HepG2 (cell line): ENCODE results near the gene SLIT1. TPM values are rescaled to one million over a fixed set of nuclear protein-coding genes. Genes with fewer than 3 reads are reported as not detected.
A peak's percentile ranks its signal among the peaks of the same experiment; 100 is the strongest.

Source experiments
- ATAC-seq: fragments of 200-7000 bp; cut with Tn5 transposase; 3 replicates; pipeline ENCODE4 v1.9.1; 2020; ENCODE audit warnings: mild to moderate bottlenecking, moderate library complexity
- BruUV-seq: library from RNA; stranded (reverse); fragments of 400-500 nt; replicated peaks from 2 replicates; lab custom pipeline; 2021; lab: Mats Ljungman, UMichigan
- CTCF ChIA-PET: fragments of 300-600 bp; formaldehyde crosslinking; extraction: SDS; loops from one replicate; lab custom pipeline; 2021; ENCODE audit warnings: low total read pairs, inconsistent platforms, low intra/inter-chr PET ratio; lab: Yijun Ruan, JAX
- POLR2A ChIA-PET: fragments of 350-600 bp; sonication (Branson Sonifier 250); formaldehyde crosslinking; loops from one replicate; lab custom pipeline; 2020; ENCODE audit warnings: antibody characterized with exemption, inconsistent platforms; lab: Yijun Ruan, JAX
- DNase-seq: peaks from one replicate; pipeline ENCODE4 v3.0.0-alpha.2; 2015; ENCODE audit warnings: low spot score
- FAIRE-seq: peaks from 3 replicates; lab custom pipeline; 2011; peaks lifted over from hg19 to GRCh38; lab: Jason Lieb, UNC
- H2AFZ ChIP-seq: one replicate; pipeline ENCODE4 v1.6.1; 2011; ENCODE audit warnings: low read length, inconsistent platforms
- H3K27ac ChIP-seq: fragments of 300-600 bp; 3 replicates; pipeline ENCODE4 v1.8.0; 2011; ENCODE audit warnings: mixed run types, mild to moderate bottlenecking, mixed read lengths, low read length, inconsistent platforms; ENCODE audit not compliant: insufficient read depth; ENCODE audit errors: extremely low read length
- H3K27me3 ChIP-seq, 2 experiments: fragments of 200-600 bp in 1 of 2; 2 replicates in 1 of 2; 3 replicates in 1 of 2; pipeline versions ENCODE4 v1.6.0 to v1.8.0; 2011; ENCODE audit warnings: low read length in 2 of 2, mild to moderate bottlenecking in 2 of 2, moderate library complexity in 2 of 2, inconsistent platforms in 1 of 2; ENCODE audit not compliant: insufficient read depth in 2 of 2, control insufficient read depth in 1 of 2
- H3K36me3 ChIP-seq, 2 experiments: fragments of 200-600 bp in 1 of 2; replicated peaks in 1 of 2; 2 replicates in 1 of 2; 3 replicates in 1 of 2; pipeline versions ENCODE4 v1.5.1 to v1.8.0; 2011; ENCODE audit warnings: low read length in 2 of 2, inconsistent platforms in 1 of 2; ENCODE audit not compliant: insufficient read depth in 2 of 2, control insufficient read depth in 1 of 2
- H3K4me1 ChIP-seq: 2 replicates; pipeline ENCODE4 v1.5.1; 2012; ENCODE audit warnings: low read length, inconsistent platforms; ENCODE audit not compliant: insufficient read depth
- H3K4me2 ChIP-seq: 2 replicates; pipeline ENCODE4 v1.6.0; 2011; ENCODE audit warnings: low read depth, low read length, inconsistent platforms
- H3K4me3 ChIP-seq, 3 experiments: fragments of 200-600 bp in 1 of 3; sonication (generic), shearing (Covaris generic) in 1 of 3; replicated peaks in 1 of 3; 2 replicates each; pipeline ENCODE4 v1.5.1; 2011 to 2016; ENCODE audit warnings: low read length in 3 of 3, inconsistent platforms in 2 of 3, low read depth in 2 of 3, mild to moderate bottlenecking in 2 of 3, control low read depth in 1 of 3, mixed read lengths in 1 of 3; ENCODE audit not compliant: insufficient read depth in 1 of 3
- H3K79me2 ChIP-seq: one replicate; pipeline ENCODE4 v1.6.1; 2011; ENCODE audit warnings: low read length, inconsistent platforms; ENCODE audit not compliant: insufficient read depth
- H3K9ac ChIP-seq: 2 replicates; pipeline ENCODE4 v1.6.0; 2011; ENCODE audit warnings: mild to moderate bottlenecking, low read depth, low read length, inconsistent platforms; ENCODE audit not compliant: insufficient read depth
- H3K9me3 ChIP-seq: 2 replicates; pipeline ENCODE4 v1.5.1; 2012; ENCODE audit warnings: mild to moderate bottlenecking, low read length
- H4K20me1 ChIP-seq: 2 replicates; pipeline ENCODE4 v1.6.0; 2011; ENCODE audit warnings: inconsistent platforms, mild to moderate bottlenecking, low read length, moderate library complexity; ENCODE audit not compliant: insufficient read depth
- HDAC6 ChIP-seq: fragments of 200-600 bp; sonication (generic); IDR thresholded peaks from 2 replicates; pipeline ENCODE4 v1.7.0; 2017; ENCODE audit warnings: mild to moderate bottlenecking, antibody characterized with exemption, low read length, low read depth
- HOMEZ ChIP-seq: IDR thresholded peaks from 2 replicates; pipeline ENCODE4 v1.6.1; 2016; ENCODE audit warnings: low read depth
- KDM5B ChIP-seq: sonication (generic); formaldehyde crosslinking; IDR thresholded peaks from 2 replicates; pipeline ENCODE4 v1.4.0; 2020; ENCODE audit warnings: missing genetic modification reagents, mild to moderate bottlenecking, borderline replicate concordance
- ZC3H4 ChIP-seq: sonication (generic); formaldehyde crosslinking; IDR thresholded peaks from 2 replicates; pipeline ENCODE4 v1.4.0; 2020; ENCODE audit warnings: missing genetic modification reagents, borderline replicate concordance
- ZNF234 ChIP-seq: sonication (generic); formaldehyde crosslinking; conservative IDR thresholded peaks from 2 replicates; pipeline ENCODE4 v1.5.1; 2020; ENCODE audit warnings: mild to moderate bottlenecking, missing genetic modification reagents
- ZNF609 ChIP-seq: sonication (generic); formaldehyde crosslinking; IDR thresholded peaks from 2 replicates; pipeline ENCODE4 v1.4.0; 2020; ENCODE audit warnings: mild to moderate bottlenecking, missing genetic modification reagents, borderline replicate concordance
- WGBS: methylation state at CpG from one replicate; pipeline ENCODE4 v1.1.6; 2017; ENCODE audit warnings: low lambda C conversion rate; 5-methylcytosine and 5-hydroxymethylcytosine counted together
- in situ Hi-C: cut with HindIII; loops from 2 replicates; pipeline ENCODE4 v1.10.0; 2017; ENCODE audit warnings: low pct_unique_long_range_greater_than_20kb; ENCODE audit not compliant: extremely low pct_ligation_motif_present
- intact Hi-C: fragments of 100-400 bp; cut with micrococcal nuclease; formaldehyde crosslinking; loops from one replicate; pipeline ENCODE4 v1.10.0; 2022; ENCODE audit not compliant: unreplicated experiment
- polyA plus RNA-seq, 8 experiments: library from polyadenylated mRNA; depleted of rRNA in 3 of 8; stranded (reverse) in 7 of 8; unstranded in 1 of 8; fragments of >200 nt; fragmentation: Illumina TruSeq in 4 of 8; extraction: Trizol in 4 of 8; gene quantifications; 2 replicates each; pipeline versions ENCODE4 v1.2.1 to v1.2.3, GENCODE V29; 2011 to 2016; ENCODE audit warnings: low read depth in 4 of 8, missing spikeins in 1 of 8, mixed read lengths in 1 of 8; ENCODE audit not compliant: insufficient read depth in 1 of 8
- total RNA-seq, 5 experiments: library from RNA; depleted of rRNA; stranded (reverse); fragments of >200 nt; fragmentation: Illumina TruSeq; extraction: Trizol; gene quantifications; 2 replicates each; pipeline ENCODE4 v1.2.3, GENCODE V29; 2016; ENCODE audit warnings: low read depth in 1 of 5

Gene SLIT1
- total and polyA plus RNA-seq, 2 of the 13 experiments (the other 11 are each of a cell fraction or from before 2014, with no cell fraction given) = 0.09 to 0.33 TPM

- TF ChIP-seq HDAC6 (no peak), ZNF234 (CRISPR knock-in tag) (no peak), ZC3H4 (no peak), KDM5B (0 out of 2 replicates have a peak, but pooled peaks have one; percentile 6), ZNF609 (CRISPR knock-in tag) (no peak)
These were observed 46.1 kb downstream of the SLIT1 start (continued) for GRCh38 chr10:97139651-97140048.

- no peak for TF ChIP-seq HOMEZ (CRISPR knock-in tag)
- TF ChIP-seq KDM5B = no peak
- TF ChIP-seq, all 625 proteins: peak for 0
- DNase-seq = no peak
- H3K4me1 ChIP-seq = peaks cover 82% of the 10 kb centered on the region
- H4K20me1 ChIP-seq = no peaks in the 10 kb centered on the region
- no peak overlapping the region for H3K4me2 ChIP-seq
- peaks cover 0 to 11% of the 10 kb centered on the region in 2 experiments; a peak in 1 of 5 replicates for H3K27me3 ChIP-seq
- intact Hi-C loops = loop anchor here (10.0 kb wide), 1 partner anchor 46 kb away; the partner anchor contains the start of gene SLIT1
- ChIA-PET CTCF (interaction anchor here (0.7 to 0.8 kb wide), 2 partner anchors 41 to 72 kb away, joined by 3 read pairs; no protein-coding TSS in a partner anchor), POLR2A (interaction anchor here (1.1 to 3.1 kb wide), 3 partner anchors 19 to 41 kb away, joined by 3 to 41 read pairs (median 6); no protein-coding TSS in a partner anchor)
- WGBS = 99% methylated on average over 7 of the region's 7 CpGs
- no peak overlapping the region for H3K4me3 ChIP-seq
- ATAC-seq = no peak
- H2AFZ ChIP-seq = no peak overlapping the region
- no peaks in the 10 kb centered on the region for H3K79me2 ChIP-seq
- no peaks in the 10 kb centered on the region for H3K9me3 ChIP-seq
- in situ Hi-C loops = no loop called here
- no peaks in the 10 kb centered on the region for H3K36me3 ChIP-seq
- FAIRE-seq = no peak
- H3K9ac ChIP-seq = no peak overlapping the region
- H3K27ac ChIP-seq = peak overlapping the region; percentile 78
- BruUV-seq = no TSS peak
These were observed 46.9 kb downstream of the SLIT1 start for GRCh38 chr10:97138846-97139245.
